Brain microvascular endothelial cell (primary cell): ENCODE results near the gene FAM131A.
A peak's percentile ranks its signal among the peaks of the same experiment; 100 is the strongest.

Source experiments
- DNase-seq: peaks from one replicate; pipeline ENCODE4 v3.0.0-alpha.2; 2020
- H3K27ac ChIP-seq: fragments of 250-450 bp; sonication (Bioruptor Pico); 2 replicates; pipeline ENCODE4 v1.5.1; 2020; ENCODE audit warnings: mild to moderate bottlenecking, moderate library complexity
- H3K27me3 ChIP-seq: fragments of 250-450 bp; sonication (Bioruptor Pico); replicated peaks from 2 replicates; pipeline ENCODE4 v1.5.1; 2020; ENCODE audit warnings: mild to moderate bottlenecking
- H3K36me3 ChIP-seq: fragments of 250-450 bp; sonication (Bioruptor Pico); replicated peaks from 2 replicates; pipeline ENCODE4 v1.5.1; 2020; ENCODE audit warnings: mild to moderate bottlenecking
- H3K4me3 ChIP-seq: 2 replicates; pipeline ENCODE4 v1.5.1; 2011; ENCODE audit warnings: low read depth, mild to moderate bottlenecking, control low read depth, low read length, moderate library complexity
- in situ Hi-C: cut with HindIII; loops from 2 replicates; pipeline ENCODE4 v1.10.0; 2017; ENCODE audit warnings: low sequenced_read_pairs, low pct_ligation_motif_present
- TF ChIP-seq, protein P1 (sequence below): IDR thresholded peaks from 2 replicates; pipeline ENCODE4 v1.5.1; 2011; ENCODE audit warnings: low read depth, mild to moderate bottlenecking, moderate library complexity, low read length, control low read depth, inconsistent platforms; ENCODE audit errors: missing control alignments

The FAM131A gene

DNA sequence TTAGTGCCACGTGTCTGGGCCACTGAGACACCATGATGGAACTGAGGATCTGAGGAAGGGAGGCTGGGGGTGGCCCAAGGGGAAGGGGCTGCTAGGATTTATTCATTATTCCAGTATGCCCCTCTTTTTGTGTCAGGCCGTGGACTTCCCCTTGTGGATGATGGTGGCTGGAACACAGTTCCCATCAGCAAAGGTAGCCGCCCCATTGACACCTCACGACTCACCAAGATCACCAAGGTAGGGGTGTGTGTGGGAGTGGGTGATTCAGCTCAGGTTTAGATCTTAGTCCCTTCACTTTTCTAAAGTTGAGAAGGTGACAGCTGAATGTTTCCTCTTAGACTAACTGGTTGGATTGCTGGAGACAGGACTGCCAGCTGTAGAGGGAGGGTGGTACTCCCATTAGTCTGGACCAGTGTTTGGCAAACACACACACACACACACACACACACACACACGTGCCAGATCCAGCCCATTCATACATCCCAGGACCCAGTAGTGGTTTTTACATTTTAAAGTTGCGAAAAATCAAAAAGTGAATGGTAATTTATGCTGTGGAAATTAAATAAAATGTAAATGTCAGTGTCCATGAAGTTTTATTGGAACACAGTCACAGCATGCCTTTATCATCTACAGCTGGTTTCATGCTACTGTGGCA, 11.6 kb upstream of the FAM131A start:
- in situ Hi-C loops: no loop called here
- DNase-seq: no peak
- Histone ChIP-seq H3K4me3 (no peak overlapping the region), H3K36me3 (peaks cover 100% of the 10 kb centered on the region), H3K27ac (no peak overlapping the region), H3K27me3 (no peaks in the 10 kb centered on the region)
- TF ChIP-seq, protein P1, sequence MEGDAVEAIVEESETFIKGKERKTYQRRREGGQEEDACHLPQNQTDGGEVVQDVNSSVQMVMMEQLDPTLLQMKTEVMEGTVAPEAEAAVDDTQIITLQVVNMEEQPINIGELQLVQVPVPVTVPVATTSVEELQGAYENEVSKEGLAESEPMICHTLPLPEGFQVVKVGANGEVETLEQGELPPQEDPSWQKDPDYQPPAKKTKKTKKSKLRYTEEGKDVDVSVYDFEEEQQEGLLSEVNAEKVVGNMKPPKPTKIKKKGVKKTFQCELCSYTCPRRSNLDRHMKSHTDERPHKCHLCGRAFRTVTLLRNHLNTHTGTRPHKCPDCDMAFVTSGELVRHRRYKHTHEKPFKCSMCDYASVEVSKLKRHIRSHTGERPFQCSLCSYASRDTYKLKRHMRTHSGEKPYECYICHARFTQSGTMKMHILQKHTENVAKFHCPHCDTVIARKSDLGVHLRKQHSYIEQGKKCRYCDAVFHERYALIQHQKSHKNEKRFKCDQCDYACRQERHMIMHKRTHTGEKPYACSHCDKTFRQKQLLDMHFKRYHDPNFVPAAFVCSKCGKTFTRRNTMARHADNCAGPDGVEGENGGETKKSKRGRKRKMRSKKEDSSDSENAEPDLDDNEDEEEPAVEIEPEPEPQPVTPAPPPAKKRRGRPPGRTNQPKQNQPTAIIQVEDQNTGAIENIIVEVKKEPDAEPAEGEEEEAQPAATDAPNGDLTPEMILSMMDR: no peak

DNA sequence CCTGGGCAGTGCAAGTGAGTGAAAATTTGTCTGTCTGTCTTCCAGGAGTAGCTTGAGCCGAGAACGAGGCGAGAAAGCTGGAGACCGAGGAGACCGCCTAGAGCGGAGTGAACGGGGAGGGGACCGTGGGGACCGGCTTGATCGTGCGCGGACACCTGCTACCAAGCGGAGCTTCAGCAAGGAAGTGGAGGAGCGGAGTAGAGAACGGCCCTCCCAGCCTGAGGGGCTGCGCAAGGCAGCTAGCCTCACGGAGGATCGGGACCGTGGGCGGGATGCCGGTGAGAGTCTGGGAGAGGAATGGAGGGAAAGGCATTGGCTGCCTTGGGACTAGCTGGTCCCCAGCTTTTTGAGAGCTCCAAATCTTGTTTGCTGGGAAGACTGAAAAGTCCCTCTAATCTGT, 10.2 kb upstream of the FAM131A start:
- TF ChIP-seq, protein P1: no peak
- H3K4me3 ChIP-seq: no peak overlapping the region
- H3K36me3 ChIP-seq: peaks cover 100% of the 10 kb centered on the region
- no peaks in the 10 kb centered on the region for H3K27me3 ChIP-seq
- in situ Hi-C loops: no loop called here
- no peak overlapping the region for H3K27ac ChIP-seq
- DNase-seq: no peak

DNA sequence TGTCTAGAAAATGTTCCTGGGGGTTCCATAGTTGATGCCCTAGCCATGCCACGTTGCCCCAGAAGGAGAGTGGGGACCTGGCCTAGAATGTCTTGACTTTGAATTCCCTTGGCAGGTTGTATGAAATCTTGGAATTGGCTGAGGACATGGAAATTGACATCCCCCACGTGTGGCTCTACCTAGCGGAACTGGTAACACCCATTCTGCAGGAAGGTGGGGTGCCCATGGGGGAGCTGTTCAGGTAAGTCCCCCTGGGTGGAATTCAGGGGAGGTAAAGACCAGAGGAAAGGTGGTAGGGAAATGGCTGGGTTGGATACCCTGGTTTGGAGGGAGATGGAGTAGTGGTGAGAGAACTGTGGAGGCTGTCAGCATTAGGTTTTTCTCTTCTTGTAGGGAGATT, 8.9 kb upstream of the FAM131A start:
- TF ChIP-seq, protein P1: no peak
- no peaks in the 10 kb centered on the region for H3K27me3 ChIP-seq
- peaks cover 98% of the 10 kb centered on the region for H3K36me3 ChIP-seq
- H3K4me3 ChIP-seq: no peak overlapping the region
- no peak overlapping the region for H3K27ac ChIP-seq
- no peak for DNase-seq
- in situ Hi-C loops: no loop called here

DNA sequence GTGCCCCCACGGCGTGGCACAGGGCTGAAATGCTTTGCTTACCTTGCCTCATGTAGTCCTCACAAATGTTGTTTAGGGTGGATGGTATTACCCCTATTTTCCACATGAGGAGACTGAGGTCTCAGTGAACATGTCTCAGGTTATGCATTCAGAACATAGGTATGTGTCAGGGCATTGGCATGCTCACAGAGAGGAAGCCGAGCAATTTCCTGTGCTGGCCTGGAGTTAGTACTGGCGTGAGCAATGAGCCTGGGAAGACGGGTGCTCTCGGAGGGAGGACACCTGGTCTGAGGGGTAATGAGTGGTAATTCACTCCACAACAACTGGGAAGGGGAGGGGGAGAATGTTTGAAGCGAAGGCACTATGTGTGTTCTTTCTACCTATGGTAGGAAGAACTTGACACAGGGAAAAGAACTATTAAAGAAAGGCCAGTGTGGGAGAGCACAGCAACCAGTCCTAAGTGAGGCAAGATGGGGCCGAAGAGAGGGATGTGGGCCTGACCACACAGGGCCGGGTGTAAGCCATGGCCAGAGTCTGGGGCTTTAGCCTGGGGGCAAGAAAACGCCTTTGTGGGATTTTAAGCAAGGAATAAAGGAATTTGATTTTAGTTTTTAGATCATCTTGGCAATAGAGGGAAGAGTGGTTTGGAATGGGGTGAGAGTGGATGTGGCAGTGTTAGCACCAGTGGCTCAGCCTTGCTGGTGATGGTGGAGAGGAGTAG, 4.9 kb upstream of the FAM131A start:
- in situ Hi-C loops: no loop called here
- Histone ChIP-seq H3K27ac (peak overlapping the region; percentile 83), H3K4me3 (no peak overlapping the region), H3K36me3 (peaks cover 79% of the 10 kb centered on the region), H3K27me3 (no peaks in the 10 kb centered on the region)
- TF ChIP-seq, protein P1: no peak
- peak; percentile 93 for DNase-seq

DNA sequence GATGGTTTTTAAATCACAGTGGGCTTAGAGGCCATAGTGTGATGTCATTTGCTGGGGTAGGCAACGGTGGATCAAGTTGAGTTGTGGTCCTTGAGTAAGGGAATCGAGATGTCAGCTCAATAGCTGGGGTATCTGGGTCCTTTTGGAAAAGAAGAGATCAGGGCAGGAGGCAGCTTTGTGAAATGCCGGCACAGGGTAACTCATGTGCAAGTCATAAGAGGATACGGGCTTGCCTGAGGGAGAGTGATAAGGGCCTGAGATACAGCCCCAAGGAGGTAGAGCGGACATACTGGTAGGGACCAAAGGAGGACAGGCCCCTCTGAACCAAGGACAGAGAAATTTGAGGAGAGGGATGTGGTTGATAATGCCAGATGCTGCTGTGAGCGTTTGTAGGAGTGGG, 4.2 kb upstream of the FAM131A start:
- H3K36me3 ChIP-seq: peaks cover 72% of the 10 kb centered on the region
- DNase-seq: no peak
- H3K27me3 ChIP-seq: no peaks in the 10 kb centered on the region
- TF ChIP-seq, protein P1: no peak
- in situ Hi-C loops: no loop called here
- peak overlapping the region; percentile 83 for H3K27ac ChIP-seq
- H3K4me3 ChIP-seq: no peak overlapping the region
